GM08714 (cell line): ENCODE measurements around the gene KLC3.
"Not testable (repeated sequence)": the region's sequence is repeated elsewhere in the genome, so short reads cannot be mapped to it uniquely, and the experiment has no call there.

Source experiments
- H3K4me3 ChIP-seq: fragments of 200-500 bp; sonication (Bioruptor generic); 2 replicates; pipeline ENCODE4 v1.5.1; 2014; ENCODE audit warnings: mild to moderate bottlenecking, low read length, inconsistent platforms
- ZNF274 ChIP-seq: IDR thresholded peaks from 2 replicates; pipeline ENCODE4 v1.6.1; 2012; ENCODE audit warnings: mild to moderate bottlenecking, low read depth, low read length

The KLC3 gene

DNA sequence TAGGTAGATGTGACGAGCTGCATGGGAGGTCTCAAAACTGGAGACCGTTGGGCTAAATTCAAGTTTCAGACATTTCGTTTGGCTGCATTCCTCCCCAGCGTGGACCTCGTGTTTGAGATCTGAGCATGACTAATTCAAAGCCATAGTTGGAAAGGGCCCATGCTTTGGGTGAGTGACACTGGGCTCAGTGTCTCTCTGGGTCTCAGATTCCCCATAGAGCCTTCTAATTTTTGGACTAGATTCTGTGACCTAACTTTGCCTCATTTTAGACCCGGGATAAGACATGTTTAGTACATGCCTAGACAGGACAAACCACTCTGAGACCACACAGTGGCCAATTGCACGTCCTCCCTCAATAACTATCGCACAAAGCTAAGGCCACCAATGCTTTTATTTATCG lies 34.5 kb upstream of the KLC3 start:
- H3K4me3 ChIP-seq: no peak overlapping the region
- no peak for TF ChIP-seq ZNF274

DNA sequence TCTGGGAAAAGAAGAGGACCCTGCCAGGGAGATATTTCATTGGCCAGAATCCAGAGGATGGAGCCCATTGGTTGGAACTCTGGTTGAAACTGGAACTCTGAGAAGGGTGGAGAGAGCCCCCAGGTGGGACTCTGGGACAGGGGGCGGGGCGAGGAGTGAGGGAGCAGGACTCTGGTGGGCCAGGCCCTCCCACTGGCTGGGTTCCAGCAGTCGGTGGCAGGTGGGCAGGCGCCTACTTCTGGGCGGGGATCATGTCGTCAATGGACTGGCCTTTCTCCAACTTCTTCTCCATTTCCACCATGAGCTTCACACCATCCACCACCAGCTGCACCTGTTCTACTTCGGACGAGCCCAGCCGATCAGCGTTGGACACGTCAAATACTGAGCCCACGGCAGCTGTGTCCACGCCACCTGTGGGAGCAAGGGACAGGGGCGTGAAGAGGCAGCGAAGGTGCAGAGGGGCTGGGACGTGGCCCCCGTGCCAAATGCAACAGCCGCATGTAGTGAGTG lies 34.0 kb upstream of the KLC3 start:
- TF ChIP-seq ZNF274: no peak
- H3K4me3 ChIP-seq: no peak overlapping the region

DNA sequence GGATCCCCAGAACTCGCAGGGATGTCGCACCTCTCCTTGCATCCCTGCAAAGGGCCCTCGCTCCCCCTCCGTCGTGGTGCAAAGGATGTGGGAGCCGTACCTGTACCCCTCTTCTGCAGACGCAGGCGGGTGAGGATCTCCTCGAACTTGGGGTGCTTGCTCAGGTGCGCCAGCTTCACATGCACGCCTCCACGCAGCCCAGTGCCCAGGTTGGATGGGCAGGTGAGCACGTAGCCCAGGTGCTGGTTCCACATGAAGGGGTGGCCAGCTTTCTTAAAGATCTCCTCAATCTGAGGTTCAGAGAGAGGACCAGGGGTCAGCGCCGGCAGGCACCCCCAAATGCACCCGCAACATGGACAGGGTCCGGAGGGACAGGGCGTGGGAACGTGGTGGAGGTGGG lies 33.2 kb upstream of the KLC3 start:
- TF ChIP-seq ZNF274: no peak
- no peak overlapping the region for H3K4me3 ChIP-seq

GRCh38 chr19:45309322-45309721 lies 31.2 kb upstream of the KLC3 start:
- not testable (repeated sequence) for H3K4me3 ChIP-seq

DNA sequence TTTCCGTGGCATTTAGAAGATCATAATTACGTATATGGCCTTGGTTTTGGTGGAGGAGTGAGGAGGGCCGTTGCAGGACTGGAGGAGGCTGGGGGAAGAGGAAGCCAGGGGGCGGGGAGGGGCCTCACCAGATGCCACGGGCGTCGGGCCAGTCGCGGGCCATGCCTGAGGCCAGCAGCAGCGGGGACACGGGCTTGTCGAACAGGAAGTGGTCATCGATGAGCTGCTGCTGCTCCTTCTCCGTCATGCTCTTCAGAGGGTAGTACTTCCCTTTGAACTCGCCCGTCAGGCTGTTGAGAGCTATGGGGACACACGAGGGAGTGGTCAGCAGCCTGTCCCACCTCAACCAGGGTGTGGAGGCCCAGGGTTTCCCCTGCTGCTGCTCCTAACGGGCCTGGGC lies 28.9 kb upstream of the KLC3 start:
- no peak overlapping the region for H3K4me3 ChIP-seq
- TF ChIP-seq ZNF274: no peak

GRCh38 chr19:45312285-45312684 lies 28.3 kb upstream of the KLC3 start:
- not testable (repeated sequence) for H3K4me3 ChIP-seq

GRCh38 chr19:45314708-45315245 lies 25.8 kb upstream of the KLC3 start:
- no peak overlapping the region for H3K4me3 ChIP-seq
- TF ChIP-seq ZNF274: no peak

- H3K4me3 ChIP-seq: no peak overlapping the region
- TF ChIP-seq ZNF274: no peak
Observed at GRCh38 chr19:45315304-45315703, 25.2 kb upstream of the KLC3 start.

- no peak for TF ChIP-seq ZNF274
- no peak overlapping the region for H3K4me3 ChIP-seq
Observed at GRCh38 chr19:45320997-45321775, 19.4 kb upstream of the KLC3 start.

DNA sequence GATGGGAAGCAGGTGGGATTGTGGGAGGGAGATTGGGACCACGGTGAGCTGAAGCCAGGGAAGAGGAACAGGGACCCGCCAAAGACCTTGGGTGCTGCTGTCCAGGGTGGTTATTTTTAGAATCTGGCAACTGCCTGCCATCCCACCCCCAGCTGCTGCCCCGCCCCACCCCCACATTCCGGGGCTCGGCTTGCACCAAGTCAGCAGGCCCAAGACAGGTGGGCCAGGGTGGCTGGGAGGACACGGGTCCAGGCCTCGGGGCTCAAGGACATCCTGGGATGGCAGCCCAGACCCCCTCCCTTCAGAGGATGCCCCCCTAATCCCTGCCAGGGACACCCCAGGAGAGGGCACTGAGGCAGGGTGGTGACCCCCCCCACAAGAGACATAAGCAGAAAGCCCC lies 18.7 kb upstream of the KLC3 start:
- TF ChIP-seq ZNF274: no peak
- H3K4me3 ChIP-seq: no peak overlapping the region

DNA sequence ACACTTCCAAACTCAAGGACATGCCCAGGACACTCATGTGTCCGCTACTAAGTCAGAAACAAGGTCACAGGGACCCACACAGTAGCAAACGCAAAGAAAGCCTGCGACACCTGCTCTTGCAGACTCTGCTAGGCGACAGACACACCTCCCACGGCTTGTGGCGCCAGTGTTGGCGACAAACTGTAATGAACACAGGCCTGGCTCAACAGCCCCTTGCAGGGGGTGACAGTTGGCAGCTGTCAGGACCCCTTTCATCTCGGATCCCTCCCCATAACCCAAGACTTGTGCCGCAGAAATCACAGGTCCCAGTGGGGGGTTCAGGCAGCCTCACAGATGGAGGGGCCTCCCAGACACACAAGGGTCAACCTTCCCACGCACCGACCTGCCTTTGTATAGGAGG lies 18.2 kb upstream of the KLC3 start:
- no peak for TF ChIP-seq ZNF274
- no peak overlapping the region for H3K4me3 ChIP-seq

DNA sequence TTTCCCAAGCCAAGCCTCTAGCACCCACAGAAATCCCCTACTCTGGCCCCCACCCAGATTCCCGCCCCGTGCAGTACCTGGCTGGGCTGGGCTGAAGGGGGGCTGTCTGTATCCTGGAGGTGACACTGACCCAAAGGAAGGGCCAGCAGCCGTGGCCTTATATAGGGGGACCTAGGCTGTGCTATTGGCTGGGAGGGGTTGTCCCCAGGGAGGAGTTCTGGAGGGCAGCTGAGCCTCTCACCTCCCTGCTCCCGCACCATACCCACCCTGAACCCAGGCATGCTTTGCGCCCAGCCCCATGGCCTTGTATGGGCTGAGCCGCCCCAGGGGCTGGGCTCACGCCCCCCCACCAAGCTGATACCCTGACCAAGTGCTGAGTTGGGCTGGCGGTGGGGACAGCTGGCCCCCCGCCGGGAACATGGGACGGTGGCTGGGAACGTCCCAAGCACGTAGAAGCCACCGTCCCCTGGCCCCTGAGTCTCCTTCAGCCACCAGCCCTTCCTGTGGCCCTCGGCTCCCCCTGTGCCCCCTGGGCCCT lies 17.7 kb upstream of the KLC3 start, which contains the start of gene CKM:
Gene CKM, minus strand, starts transcription at position 132 of the 538 bp plus-strand sequence. CDS start 3,162 bp downstream, outside the sequence.
- TF ChIP-seq ZNF274: no peak
- no peak within 1 kb of the TSS for H3K4me3 ChIP-seq

DNA sequence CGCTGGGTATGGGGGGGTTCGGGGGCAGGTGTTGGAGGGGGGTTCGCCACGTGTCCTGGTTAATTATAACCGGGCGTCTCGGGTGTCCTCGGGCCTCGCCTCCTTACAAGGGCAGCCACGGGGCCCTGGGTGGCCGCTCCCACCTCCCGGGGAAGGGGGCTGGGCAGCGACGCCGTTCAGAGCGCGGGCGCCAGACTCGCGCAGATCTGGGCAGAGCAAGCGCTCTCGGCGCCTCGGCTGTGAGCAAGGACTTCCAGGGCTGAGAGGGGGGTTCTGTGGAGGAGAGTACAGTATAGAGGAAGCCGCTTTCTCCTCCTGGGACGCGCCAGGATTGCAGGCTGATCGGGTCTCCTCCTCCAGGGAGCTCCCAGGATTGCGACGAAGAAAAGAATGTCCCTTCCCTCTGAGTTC lies 16.9 kb upstream of the KLC3 start:
- no peak overlapping the region for H3K4me3 ChIP-seq
- TF ChIP-seq ZNF274: no peak

GRCh38 chr19:45324349-45324907 lies 16.1 kb upstream of the KLC3 start:
- TF ChIP-seq ZNF274: no peak
- no peak overlapping the region for H3K4me3 ChIP-seq
